MM.1S (cell line): ENCODE results near the gene CHMP2B.

Source experiments
- EZH2 ChIP-seq: fragments of 300-600 bp; sonication (generic); optimal IDR thresholded peaks from 2 replicates; pipeline ENCODE3; 2017; ENCODE audit warnings: low read depth, mild to moderate bottlenecking, antibody characterized with exemption, low read length, mixed read lengths
- TF ChIP-seq, protein P1 (sequence below): fragments of 300-600 bp; sonication (generic); IDR thresholded peaks from 2 replicates; pipeline ENCODE4 v1.5.1; 2016; ENCODE audit warnings: antibody characterized with exemption, low read length, mixed read lengths

DNA sequence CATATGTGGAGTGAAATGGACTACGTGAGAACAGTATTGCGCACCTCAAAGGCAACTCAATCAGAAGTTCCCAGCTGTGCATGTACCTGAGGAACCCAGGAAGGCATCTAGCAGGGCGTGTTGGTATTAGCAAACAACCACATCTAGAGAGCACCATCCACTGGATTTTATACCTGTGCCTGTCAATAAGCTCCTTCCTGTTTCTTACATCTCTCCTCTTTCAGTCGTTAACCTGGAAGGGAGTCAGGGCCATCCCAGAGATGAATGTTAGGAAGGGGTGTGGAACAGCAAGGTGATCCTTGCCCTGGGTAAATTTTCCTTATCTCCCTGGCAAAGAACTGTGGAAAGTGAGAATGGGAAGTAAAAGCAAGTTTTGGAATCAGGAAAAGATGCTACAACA is 29.6 kb upstream of the CHMP2B start:
- no peak for TF ChIP-seq EZH2
- TF ChIP-seq, protein P1, sequence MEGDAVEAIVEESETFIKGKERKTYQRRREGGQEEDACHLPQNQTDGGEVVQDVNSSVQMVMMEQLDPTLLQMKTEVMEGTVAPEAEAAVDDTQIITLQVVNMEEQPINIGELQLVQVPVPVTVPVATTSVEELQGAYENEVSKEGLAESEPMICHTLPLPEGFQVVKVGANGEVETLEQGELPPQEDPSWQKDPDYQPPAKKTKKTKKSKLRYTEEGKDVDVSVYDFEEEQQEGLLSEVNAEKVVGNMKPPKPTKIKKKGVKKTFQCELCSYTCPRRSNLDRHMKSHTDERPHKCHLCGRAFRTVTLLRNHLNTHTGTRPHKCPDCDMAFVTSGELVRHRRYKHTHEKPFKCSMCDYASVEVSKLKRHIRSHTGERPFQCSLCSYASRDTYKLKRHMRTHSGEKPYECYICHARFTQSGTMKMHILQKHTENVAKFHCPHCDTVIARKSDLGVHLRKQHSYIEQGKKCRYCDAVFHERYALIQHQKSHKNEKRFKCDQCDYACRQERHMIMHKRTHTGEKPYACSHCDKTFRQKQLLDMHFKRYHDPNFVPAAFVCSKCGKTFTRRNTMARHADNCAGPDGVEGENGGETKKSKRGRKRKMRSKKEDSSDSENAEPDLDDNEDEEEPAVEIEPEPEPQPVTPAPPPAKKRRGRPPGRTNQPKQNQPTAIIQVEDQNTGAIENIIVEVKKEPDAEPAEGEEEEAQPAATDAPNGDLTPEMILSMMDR: no peak
